T-helper 17 cell (primary cell): ENCODE data around the gene C1QTNF7. TPM values are rescaled to one million over a fixed set of nuclear protein-coding genes. Genes with fewer than 3 reads are reported as not detected.

ENCODE experiments used
- ATAC-seq: fragments of 150-1000 bp; cut with Tn5 transposase; 2 replicates; pipeline ENCODE4 v1.10.0; 2021; ENCODE audit warnings: mild to moderate bottlenecking, moderate library complexity
- DNase-seq, 3 donors: peaks; one replicate each; pipeline versions ENCODE4 v3.0.0 to v3.0.0-alpha.2; 2020 to 2021
- H3K9me3 ChIP-seq: one replicate; pipeline ENCODE4 v1.7.0; 2013; ENCODE audit warnings: low read length, mild to moderate bottlenecking; ENCODE audit not compliant: control insufficient read depth, poor library complexity, severe bottlenecking
- H3K27ac Mint-ChIP-seq: one replicate; pipeline ENCODE4 v1.8.0; 2022; ENCODE audit warnings: mild to moderate bottlenecking, moderate library complexity, mixed read lengths
- H3K27me3 Mint-ChIP-seq: one replicate; pipeline ENCODE4 v1.8.0; 2022; ENCODE audit warnings: mixed read lengths
- H3K36me3 Mint-ChIP-seq: one replicate; pipeline ENCODE4 v1.8.0; 2022; ENCODE audit warnings: low read depth, mixed read lengths
- H3K4me1 Mint-ChIP-seq: one replicate; pipeline ENCODE4 v1.8.0; 2022; ENCODE audit warnings: mild to moderate bottlenecking, mixed read lengths
- H3K4me3 Mint-ChIP-seq: one replicate; pipeline ENCODE4 v1.8.0; 2022; ENCODE audit warnings: mild to moderate bottlenecking, moderate library complexity, mixed read lengths
- total RNA-seq, 4 donors: library from RNA in 2 of 4; stranded (reverse) in 2 of 4; gene quantifications; one replicate each; pipeline ENCODE4 v1.2.3 and lab custom pipeline; 2022 to 2026

The C1QTNF7 gene
- total RNA-seq, 2 donors from 2014 or later, result not detected

- H3K27me3 Mint-ChIP-seq, result peaks cover 18% of the 10 kb centered on the region
- H3K27ac Mint-ChIP-seq, result peak overlapping the region; percentile 86
- peaks cover 28% of the 10 kb centered on the region for H3K4me1 Mint-ChIP-seq
- DNase-seq, result no peak
- H3K4me3 Mint-ChIP-seq, result no peak overlapping the region
- H3K9me3 ChIP-seq, result no peaks in the 10 kb centered on the region
- H3K36me3 Mint-ChIP-seq, result peaks cover 7% of the 10 kb centered on the region
- ATAC-seq, result no peak
These were observed 27.6 kb upstream of the C1QTNF7 start for GRCh38 chr4:15400226-15400625.

- Mint-ChIP-seq H3K4me3 (peak overlapping the region; percentile 83), H3K4me1 (peaks cover 27% of the 10 kb centered on the region), H3K27ac (peak overlapping the region; percentile 86), H3K27me3 (peaks cover 21% of the 10 kb centered on the region), H3K36me3 (peaks cover 7% of the 10 kb centered on the region)
- peak; percentile 72 for ATAC-seq
- no peak for DNase-seq
- H3K9me3 ChIP-seq, result no peaks in the 10 kb centered on the region
These were observed 26.7 kb upstream of the C1QTNF7 start for GRCh38 chr4:15400981-15401671.

- peaks cover 26% of the 10 kb centered on the region for H3K4me1 Mint-ChIP-seq
- H3K36me3 Mint-ChIP-seq, result peaks cover 9% of the 10 kb centered on the region
- peak overlapping the region; percentile 86 for H3K27ac Mint-ChIP-seq
- no peaks in the 10 kb centered on the region for H3K9me3 ChIP-seq
- H3K4me3 Mint-ChIP-seq, result no peak overlapping the region
- ATAC-seq (no peak), DNase-seq (no peak)
- peaks cover 23% of the 10 kb centered on the region for H3K27me3 Mint-ChIP-seq
These were observed 25.7 kb upstream of the C1QTNF7 start for GRCh38 chr4:15402146-15402545.

- Mint-ChIP-seq H3K27me3 (peaks cover 23% of the 10 kb centered on the region), H3K4me3 (no peak overlapping the region)
These were observed 24.9 kb upstream of the C1QTNF7 start for GRCh38 chr4:15402974-15403373.

GRCh38 chr4:15405018-15405417 lies 22.8 kb upstream of the C1QTNF7 start:
- Mint-ChIP-seq H3K4me1 (peaks cover 25% of the 10 kb centered on the region), H3K27ac (no peak overlapping the region), H3K27me3 (peaks cover 23% of the 10 kb centered on the region), H3K36me3 (peaks cover 9% of the 10 kb centered on the region), H3K4me3 (no peak overlapping the region)
- ATAC-seq (no peak), DNase-seq (no peak)
- no peaks in the 10 kb centered on the region for H3K9me3 ChIP-seq

More at GRCh38 chr4:15402974-15403373, 24.9 kb upstream of the C1QTNF7 start:
- no peak for DNase-seq
- ATAC-seq, result no peak
- no peaks in the 10 kb centered on the region for H3K9me3 ChIP-seq
- H3K4me1 Mint-ChIP-seq, result peaks cover 28% of the 10 kb centered on the region
- H3K36me3 Mint-ChIP-seq, result peaks cover 9% of the 10 kb centered on the region
- no peak overlapping the region for H3K27ac Mint-ChIP-seq

DNA sequence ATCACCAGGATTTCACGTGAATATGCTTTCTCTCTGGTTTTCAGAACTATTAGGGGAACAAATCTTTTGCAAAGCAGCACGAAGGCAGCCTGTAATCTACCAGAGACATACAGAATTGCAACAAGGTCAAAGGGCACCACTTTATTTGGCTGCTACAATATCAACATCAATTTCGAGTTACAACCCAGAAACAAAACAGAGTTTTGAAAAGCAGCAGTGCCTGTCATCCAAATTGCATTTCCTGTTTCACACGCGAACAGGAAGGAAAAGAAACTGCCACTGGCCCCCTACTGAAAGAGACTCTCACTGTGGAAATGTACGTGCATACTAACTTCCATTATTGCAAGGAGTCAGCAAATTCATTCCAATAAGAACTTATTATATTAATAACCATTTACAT lies 17.1 kb upstream of the C1QTNF7 start:
- ATAC-seq (peak; percentile 55), DNase-seq (no peak)
- Mint-ChIP-seq H3K4me3 (peak overlapping the region; percentile 58), H3K36me3 (peaks cover 5% of the 10 kb centered on the region), H3K4me1 (peaks cover 31% of the 10 kb centered on the region), H3K27ac (peak overlapping the region; percentile 39), H3K27me3 (peaks cover 6% of the 10 kb centered on the region)
- no peaks in the 10 kb centered on the region for H3K9me3 ChIP-seq

- no peaks in the 10 kb centered on the region for H3K9me3 ChIP-seq
- Mint-ChIP-seq H3K4me1 (peaks cover 27% of the 10 kb centered on the region), H3K4me3 (no peak overlapping the region), H3K27ac (peak overlapping the region; percentile 39), H3K27me3 (no peaks in the 10 kb centered on the region), H3K36me3 (peaks cover 3% of the 10 kb centered on the region)
- DNase-seq, result no peak
- no peak for ATAC-seq
These were observed 15.4 kb upstream of the C1QTNF7 start for GRCh38 chr4:15412461-15412860.

DNA sequence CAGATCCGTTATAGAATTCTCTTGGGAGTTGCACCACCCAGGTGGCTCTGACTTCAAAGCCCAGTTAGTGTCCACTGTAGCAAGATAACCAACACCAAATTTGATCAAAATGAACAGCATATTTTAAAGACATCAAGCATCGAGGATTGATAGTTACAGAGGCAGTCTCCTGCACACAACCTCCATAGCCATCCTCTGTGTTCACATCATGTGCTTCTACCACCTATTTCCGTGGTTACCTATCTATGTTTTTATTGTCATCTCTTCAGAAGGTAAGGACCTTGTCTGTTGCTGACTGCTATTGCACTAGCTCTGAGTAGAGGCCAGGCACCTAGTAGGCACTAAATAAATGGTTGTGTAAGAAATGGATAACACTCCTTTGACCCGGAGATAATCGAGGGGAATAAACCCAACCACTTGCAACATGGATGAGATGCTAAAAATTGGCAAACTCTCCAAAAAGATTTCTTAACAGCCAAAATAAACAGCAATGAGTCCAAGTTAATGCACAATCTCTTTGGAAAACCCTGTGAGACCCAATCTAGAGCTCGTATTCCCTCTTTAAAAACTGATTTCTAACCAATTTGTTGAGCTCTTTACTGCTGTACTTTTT lies 14.7 kb upstream of the C1QTNF7 start:
- Mint-ChIP-seq H3K4me1 (peaks cover 27% of the 10 kb centered on the region), H3K4me3 (no peak overlapping the region), H3K36me3 (peaks cover 3% of the 10 kb centered on the region), H3K27ac (peak overlapping the region; percentile 39), H3K27me3 (no peaks in the 10 kb centered on the region)
- no peaks in the 10 kb centered on the region for H3K9me3 ChIP-seq
- no peak for DNase-seq
- ATAC-seq, result no peak

DNA sequence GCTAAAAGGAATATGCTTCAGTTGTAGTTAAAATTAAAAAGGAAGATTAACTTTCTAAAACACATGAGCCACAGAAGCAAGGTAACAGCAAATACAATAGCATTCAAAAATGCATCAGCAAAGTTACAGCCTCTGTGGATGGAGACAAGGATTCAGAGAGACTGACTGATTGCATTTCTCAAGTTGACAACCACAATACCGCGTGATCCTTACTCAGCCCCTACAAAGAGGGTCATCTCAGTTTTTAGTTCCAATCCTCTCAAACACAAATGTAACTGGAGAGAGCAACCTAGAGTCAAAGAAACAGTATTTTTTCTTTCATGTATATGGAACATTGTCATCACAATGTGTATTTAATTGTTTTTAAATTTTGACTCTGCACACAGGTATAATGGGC lies 14.2 kb upstream of the C1QTNF7 start:
- H3K4me3 Mint-ChIP-seq, result no peak overlapping the region
- H3K9me3 ChIP-seq, result no peaks in the 10 kb centered on the region
- peaks cover 27% of the 10 kb centered on the region for H3K4me1 Mint-ChIP-seq
- H3K36me3 Mint-ChIP-seq, result peaks cover 3% of the 10 kb centered on the region
- H3K27me3 Mint-ChIP-seq, result no peaks in the 10 kb centered on the region
- DNase-seq (no peak), ATAC-seq (no peak)
- H3K27ac Mint-ChIP-seq, result peak overlapping the region; percentile 39

DNA sequence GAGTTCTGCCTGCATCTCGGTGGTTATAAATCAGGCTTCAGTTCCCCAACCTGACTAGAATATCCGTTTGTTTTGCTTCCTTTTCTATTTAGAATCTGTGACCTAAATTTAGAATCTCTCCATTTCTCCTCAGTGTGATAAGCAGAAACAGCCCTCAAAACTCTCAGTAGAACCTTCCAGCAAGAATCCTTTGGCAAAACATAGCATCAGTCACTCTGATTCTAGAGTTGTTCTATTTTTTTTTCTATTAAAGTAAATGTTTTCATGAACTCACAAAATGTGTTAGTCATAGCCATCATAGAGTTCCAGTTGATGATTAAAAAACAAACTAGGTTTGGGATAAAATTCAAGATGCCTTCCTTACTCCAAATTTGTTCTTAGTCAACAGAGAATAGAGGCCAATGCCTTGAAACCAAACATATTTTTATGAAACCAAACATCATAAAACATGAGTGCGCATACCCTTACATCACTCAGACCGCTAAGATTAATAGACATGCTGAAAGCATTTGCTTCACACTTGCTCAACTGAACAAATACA lies 13.2 kb upstream of the C1QTNF7 start:
- Mint-ChIP-seq H3K4me3 (no peak overlapping the region), H3K27me3 (no peaks in the 10 kb centered on the region), H3K4me1 (peaks cover 27% of the 10 kb centered on the region), H3K36me3 (peaks cover 3% of the 10 kb centered on the region), H3K27ac (no peak overlapping the region)
- no peak for ATAC-seq
- H3K9me3 ChIP-seq, result no peaks in the 10 kb centered on the region
- no peak for DNase-seq

DNA sequence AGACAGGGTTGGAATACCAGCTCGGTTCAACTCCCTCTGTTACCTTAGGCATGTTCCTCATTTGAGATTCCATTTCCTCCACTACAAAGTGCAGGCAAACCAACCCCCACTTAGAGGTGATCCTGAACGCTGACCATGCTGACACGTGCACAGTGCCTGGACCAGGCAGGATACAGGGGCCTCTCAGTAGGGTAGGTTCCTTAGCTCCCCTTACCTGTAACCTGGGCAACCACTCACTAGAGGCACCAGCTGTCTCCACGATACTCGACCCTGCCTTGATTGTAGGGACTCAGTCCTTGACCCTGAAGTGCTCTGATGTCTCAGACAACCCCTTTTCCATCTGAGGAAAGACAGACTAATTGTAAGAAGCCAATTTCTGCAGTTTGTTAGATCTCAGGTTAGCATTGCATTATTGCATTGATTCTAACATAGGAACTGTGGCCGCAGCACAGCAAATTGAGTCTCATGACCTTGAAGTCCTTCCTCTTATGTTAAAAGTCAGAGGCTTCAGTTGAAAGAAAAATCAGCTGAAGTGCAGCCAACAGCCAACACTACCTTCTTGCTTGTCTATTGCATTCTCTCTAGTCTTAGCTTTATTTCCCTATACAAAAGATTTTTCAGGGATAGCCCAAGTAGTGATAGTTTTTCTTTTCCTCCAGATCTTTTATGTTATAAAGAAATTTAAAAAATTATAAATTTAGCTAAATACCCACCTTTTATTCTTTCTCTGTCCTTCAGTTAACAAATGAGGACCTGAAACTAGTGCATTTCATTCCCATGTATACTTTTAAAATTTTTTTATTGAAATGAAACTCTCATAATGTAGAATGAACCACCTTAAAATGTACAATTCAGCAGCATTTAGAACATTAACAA lies 11.2 kb upstream of the C1QTNF7 start:
- H3K9me3 ChIP-seq, result no peaks in the 10 kb centered on the region
- Mint-ChIP-seq H3K36me3 (peaks cover 3% of the 10 kb centered on the region), H3K4me1 (peaks cover 19% of the 10 kb centered on the region), H3K27ac (no peak overlapping the region), H3K27me3 (no peaks in the 10 kb centered on the region), H3K4me3 (no peak overlapping the region)
- ATAC-seq, result no peak
- no peak for DNase-seq

DNA sequence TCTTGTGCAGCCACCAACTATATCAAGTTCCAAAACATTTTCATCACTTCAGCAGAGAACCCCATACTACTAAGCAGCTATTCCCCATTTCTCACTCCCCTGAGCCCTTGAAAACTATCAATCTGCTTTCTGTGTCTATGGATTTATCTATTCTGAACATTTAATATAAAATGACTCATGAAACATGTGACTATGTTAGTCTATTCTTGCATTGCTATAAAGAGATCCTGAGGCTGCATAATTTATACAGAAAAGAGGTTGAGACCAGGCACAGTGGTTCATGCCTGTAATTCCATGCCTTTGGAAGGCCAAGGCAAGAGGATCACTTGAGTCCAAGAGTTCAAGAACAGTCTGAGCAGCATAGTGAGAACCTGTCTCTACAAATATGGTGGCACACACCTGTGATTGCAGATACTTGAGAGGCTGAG lies 10.6 kb upstream of the C1QTNF7 start:
- peaks cover 2% of the 10 kb centered on the region for H3K36me3 Mint-ChIP-seq
- no peak for ATAC-seq

DNA sequence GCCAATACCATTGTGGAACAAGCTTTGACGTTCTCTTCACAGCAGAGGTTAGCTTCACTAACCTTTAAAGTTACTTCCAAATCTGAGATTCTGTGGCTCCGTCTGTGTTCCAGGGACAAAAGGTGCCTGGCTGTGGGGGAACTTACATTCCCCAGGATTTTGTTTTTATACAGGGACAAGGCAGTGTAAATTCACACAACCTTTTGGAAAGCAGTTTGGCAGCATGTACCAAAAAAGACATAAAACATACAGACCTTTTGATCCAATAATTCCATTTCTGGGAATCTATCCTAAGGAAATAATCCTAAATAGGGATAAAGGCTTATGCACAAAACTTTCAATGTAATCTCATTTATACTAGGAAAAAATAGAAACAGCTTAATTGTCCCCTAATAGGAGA lies 8.9 kb upstream of the C1QTNF7 start:
- DNase-seq (no peak), ATAC-seq (no peak)
- no peak overlapping the region for H3K27ac Mint-ChIP-seq
- no peaks in the 10 kb centered on the region for H3K27me3 Mint-ChIP-seq
- H3K4me1 Mint-ChIP-seq, result peaks cover 4% of the 10 kb centered on the region
- H3K4me3 Mint-ChIP-seq, result no peak overlapping the region
- H3K36me3 Mint-ChIP-seq, result no peaks in the 10 kb centered on the region
- H3K9me3 ChIP-seq, result no peaks in the 10 kb centered on the region

More for the DNA sequence above, 10.6 kb upstream of the C1QTNF7 start:
- Mint-ChIP-seq H3K27ac (no peak overlapping the region), H3K27me3 (no peaks in the 10 kb centered on the region), H3K4me3 (no peak overlapping the region), H3K4me1 (peaks cover 14% of the 10 kb centered on the region)
- no peak for DNase-seq
- H3K9me3 ChIP-seq, result no peaks in the 10 kb centered on the region
